ENCODE results near the gene WDR82. TPM values are rescaled to one million over a fixed set of nuclear protein-coding genes. Genes with fewer than 3 reads are reported as not detected.

The WDR82 gene
- total and polyA plus RNA-seq, 12 donors, result 23.8 to 84.0 (median 54.4) TPM

GRCh38 chr3:52221563-52222318 is 56.7 kb downstream of the WDR82 start:
- Histone ChIP-seq H3K36me3 (replicated peaks in 1 of 2) (no peaks in the 10 kb centered on the region), H3K27me3 (no peaks in the 10 kb centered on the region), H3K4me1 (replicated peaks in 1 of 2) (peaks cover 0 to 14% of the 10 kb centered on the region in 2 donors), H3K27ac (no peak overlapping the region), H3K9me3 (replicated peaks in 1 of 3) (no peaks in the 10 kb centered on the region), H3K4me3 (no peak overlapping the region)
- 64 to 94% (median 79%) methylated on average over 13 to 34 of the region's 34 CpGs for WGBS, 4 donors
- DNase-seq, result no peak
- TF ChIP-seq, protein P1, sequence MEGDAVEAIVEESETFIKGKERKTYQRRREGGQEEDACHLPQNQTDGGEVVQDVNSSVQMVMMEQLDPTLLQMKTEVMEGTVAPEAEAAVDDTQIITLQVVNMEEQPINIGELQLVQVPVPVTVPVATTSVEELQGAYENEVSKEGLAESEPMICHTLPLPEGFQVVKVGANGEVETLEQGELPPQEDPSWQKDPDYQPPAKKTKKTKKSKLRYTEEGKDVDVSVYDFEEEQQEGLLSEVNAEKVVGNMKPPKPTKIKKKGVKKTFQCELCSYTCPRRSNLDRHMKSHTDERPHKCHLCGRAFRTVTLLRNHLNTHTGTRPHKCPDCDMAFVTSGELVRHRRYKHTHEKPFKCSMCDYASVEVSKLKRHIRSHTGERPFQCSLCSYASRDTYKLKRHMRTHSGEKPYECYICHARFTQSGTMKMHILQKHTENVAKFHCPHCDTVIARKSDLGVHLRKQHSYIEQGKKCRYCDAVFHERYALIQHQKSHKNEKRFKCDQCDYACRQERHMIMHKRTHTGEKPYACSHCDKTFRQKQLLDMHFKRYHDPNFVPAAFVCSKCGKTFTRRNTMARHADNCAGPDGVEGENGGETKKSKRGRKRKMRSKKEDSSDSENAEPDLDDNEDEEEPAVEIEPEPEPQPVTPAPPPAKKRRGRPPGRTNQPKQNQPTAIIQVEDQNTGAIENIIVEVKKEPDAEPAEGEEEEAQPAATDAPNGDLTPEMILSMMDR (IDR thresholded peaks at IDR 0.05), result no peak
- TF ChIP-seq POLR2A (IDR thresholded peaks at IDR 0.05), result no peak
- intact Hi-C loops (cut with DNase I), result loop anchor here (5.0 kb wide), 2 partner anchors 106 to 126 kb away; no protein-coding TSS in a partner anchor

DNA sequence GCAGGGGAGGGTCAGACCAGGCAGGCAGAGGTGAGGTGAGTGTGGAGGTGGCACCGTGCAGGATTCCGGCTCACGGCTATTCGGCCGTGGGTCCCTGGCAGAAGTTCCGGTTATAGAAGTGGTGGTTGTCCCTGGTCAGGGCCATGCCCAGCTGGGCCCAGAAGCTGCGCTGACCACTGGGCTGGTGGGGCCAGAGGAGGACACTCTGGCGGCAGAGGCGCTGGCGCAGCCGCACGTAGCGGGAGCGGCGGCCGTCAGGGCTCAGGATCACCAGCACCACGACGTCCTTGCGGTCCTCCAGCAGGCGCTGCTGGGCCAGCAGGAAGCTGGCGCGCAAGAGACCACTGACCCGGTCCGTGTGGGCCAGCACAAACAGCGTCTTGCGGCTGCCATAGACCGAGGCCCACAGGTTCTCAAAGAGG is 57.3 kb downstream of the WDR82 start:
- TF ChIP-seq, protein P1 (IDR thresholded peaks at IDR 0.05), result no peak
- no peak for TF ChIP-seq POLR2A (IDR thresholded peaks at IDR 0.05)
- 90 to 95% (median 94%) methylated on average over 10 to 27 of the region's 27 CpGs for WGBS, 4 donors
- no peaks in the 10 kb centered on the region for H3K27me3 ChIP-seq
- no peak for DNase-seq
- no peaks in the 10 kb centered on the region for H3K36me3 ChIP-seq (replicated peaks in 1 of 2)
- no peaks in the 10 kb centered on the region for H3K9me3 ChIP-seq (replicated peaks in 1 of 3)
- peaks cover 3 to 20% of the 10 kb centered on the region in 2 donors for H3K4me1 ChIP-seq (replicated peaks in 1 of 2)
- no peak overlapping the region for H3K4me3 ChIP-seq
- intact Hi-C loops (cut with DNase I), result loop anchor here (5.0 kb wide), 2 partner anchors 106 to 126 kb away; no protein-coding TSS in a partner anchor
- H3K27ac ChIP-seq, result no peak overlapping the region

- WGBS, 4 donors, result 27 to 48% (median 35%) methylated on average over 6 to 9 of the region's 9 CpGs
These were observed 57.9 kb downstream of the WDR82 start for GRCh38 chr3:52220380-52221026.

More at GRCh38 chr3:52220380-52221026, 57.9 kb downstream of the WDR82 start:
- Histone ChIP-seq H3K36me3 (replicated peaks in 1 of 2) (peaks cover 0 to 1% of the 10 kb centered on the region in 2 donors), H3K4me3 (no peak overlapping the region), H3K9me3 (replicated peaks in 1 of 3) (no peaks in the 10 kb centered on the region), H3K27me3 (no peaks in the 10 kb centered on the region), H3K4me1 (replicated peaks in 1 of 2) (peaks cover 3 to 21% of the 10 kb centered on the region in 2 donors), H3K27ac (peak overlapping the region in 1 of 5 donors; percentile 20)
- DNase-seq, result peak; percentile 86 to 96 (median 89)
- TF ChIP-seq, protein P1 (IDR thresholded peaks at IDR 0.05), result peak; percentile 85 to 93 (median 86)
- TF ChIP-seq POLR2A (IDR thresholded peaks at IDR 0.05), result peak in 1 of 2 donors; percentile 10
- intact Hi-C loops (cut with DNase I), result loop anchor here (5.0 kb wide), 2 partner anchors 107 to 127 kb away; no protein-coding TSS in a partner anchor

Data from adrenal gland (tissue), 12 donors.